ENCODE measurements around the gene TMEM179.

Gene TMEM179

DNA sequence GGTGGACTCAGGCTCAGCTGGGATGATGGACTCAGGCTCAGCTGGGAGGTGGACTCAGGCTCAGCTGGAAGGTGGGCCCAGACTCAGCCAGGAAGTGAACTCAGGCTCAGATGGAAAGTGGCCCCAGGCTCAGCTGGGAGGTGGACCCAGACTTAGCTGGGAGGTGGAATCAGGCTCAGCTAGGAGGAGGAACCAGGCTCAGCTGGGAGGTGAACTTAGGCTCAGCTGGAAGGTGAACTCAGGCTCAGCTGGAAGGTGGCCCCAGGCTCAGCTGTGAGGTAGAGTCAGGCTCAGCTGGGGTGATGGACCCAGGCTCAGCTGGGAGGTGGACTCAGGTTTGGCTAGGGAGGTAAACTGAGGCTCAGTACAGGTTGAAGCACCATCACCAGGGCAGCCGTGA is 46.8 kb downstream of the TMEM179 start:
- TF ChIP-seq CTCF (IDR thresholded peaks at IDR 0.05; ENCODE audit: low read depth, low read length, missing control alignments) = no peak
- DNase-seq (ENCODE audit: low read depth) = no peak
- no peak overlapping the region for H3K4me3 ChIP-seq (ENCODE audit: low read depth, low read length)

- TF ChIP-seq CTCF (IDR thresholded peaks at IDR 0.05; ENCODE audit: low read depth, low read length, missing control alignments) = no peak
- H3K4me3 ChIP-seq (ENCODE audit: low read depth, low read length) = no peak overlapping the region
- DNase-seq (ENCODE audit: low read depth) = no peak
Observed at GRCh38 chr14:104557086-104557485, 47.5 kb downstream of the TMEM179 start.

DNA sequence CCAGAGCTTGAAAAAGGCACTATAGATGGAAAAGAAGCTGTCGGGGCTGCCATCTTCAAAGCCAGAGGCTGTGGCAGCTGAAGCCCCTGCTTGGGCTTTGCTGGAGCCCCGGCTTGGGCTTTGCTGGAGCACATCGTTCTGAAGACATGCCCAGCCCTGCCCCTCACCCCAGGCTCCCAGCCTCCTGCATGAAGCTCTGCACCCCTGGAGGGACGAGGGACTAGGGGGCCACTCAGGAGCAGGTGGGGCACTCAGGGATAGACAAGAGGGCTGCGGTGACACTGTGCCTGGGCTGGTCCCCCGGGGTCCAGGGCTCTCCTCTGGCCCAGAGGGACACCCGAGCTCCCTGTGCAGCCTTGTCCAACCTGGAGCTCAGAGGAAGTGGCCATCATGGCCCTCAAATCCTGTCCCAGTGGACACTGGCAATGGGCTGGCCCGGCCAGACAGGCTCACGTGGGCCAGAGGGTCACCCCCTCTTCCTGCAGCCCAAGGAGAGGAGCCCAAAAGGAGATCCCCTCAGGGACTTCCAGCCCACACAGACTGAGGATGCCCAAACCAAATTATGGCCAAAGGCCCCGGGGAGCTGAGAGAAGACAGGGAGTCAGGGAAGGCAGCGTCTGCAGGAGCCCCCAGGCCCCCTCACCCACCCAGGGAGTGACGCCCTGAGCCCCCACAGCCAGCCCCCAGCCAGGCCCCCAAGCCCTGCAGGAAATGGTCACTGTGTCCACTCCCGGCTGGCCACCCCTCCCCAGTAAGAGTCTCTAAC is 48.1 kb downstream of the TMEM179 start:
- TF ChIP-seq CTCF (IDR thresholded peaks at IDR 0.05; ENCODE audit: low read depth, low read length, missing control alignments) = no peak
- no peak for DNase-seq (ENCODE audit: low read depth)
- no peak overlapping the region for H3K4me3 ChIP-seq (ENCODE audit: low read depth, low read length)

- no peak for TF ChIP-seq CTCF (IDR thresholded peaks at IDR 0.05; ENCODE audit: low read depth, low read length, missing control alignments)
- no peak overlapping the region for H3K4me3 ChIP-seq (ENCODE audit: low read depth, low read length)
- DNase-seq (ENCODE audit: low read depth) = no peak
Observed at GRCh38 chr14:104555430-104556255, 48.9 kb downstream of the TMEM179 start.

GRCh38 chr14:104554608-104555429 is 49.8 kb downstream of the TMEM179 start:
- no peak for TF ChIP-seq CTCF (IDR thresholded peaks at IDR 0.05; ENCODE audit: low read depth, low read length, missing control alignments)
- H3K4me3 ChIP-seq (ENCODE audit: low read depth, low read length) = no peak overlapping the region
- DNase-seq (ENCODE audit: low read depth) = no peak

GRCh38 chr14:104554088-104554607 is 50.4 kb downstream of the TMEM179 start:
- TF ChIP-seq CTCF (IDR thresholded peaks at IDR 0.05; ENCODE audit: low read depth, low read length, missing control alignments) = no peak
- H3K4me3 ChIP-seq (ENCODE audit: low read depth, low read length) = no peak overlapping the region
- no peak for DNase-seq (ENCODE audit: low read depth)

Measured in GM12864 (cell line).